Measurements from ENCODE around the gene DENND5A. TPM values are rescaled to one million over a fixed set of nuclear protein-coding genes. Genes with fewer than 3 reads are reported as not detected.
A peak's percentile ranks its signal among the peaks of the same experiment; 100 is the strongest.
"Not testable (repeated sequence)": the region's sequence is repeated elsewhere in the genome, so short reads cannot be mapped to it uniquely, and the experiment has no call there.

DENND5A gene
- total RNA-seq, 1 donor from 2014 or later = 156 TPM

DNA sequence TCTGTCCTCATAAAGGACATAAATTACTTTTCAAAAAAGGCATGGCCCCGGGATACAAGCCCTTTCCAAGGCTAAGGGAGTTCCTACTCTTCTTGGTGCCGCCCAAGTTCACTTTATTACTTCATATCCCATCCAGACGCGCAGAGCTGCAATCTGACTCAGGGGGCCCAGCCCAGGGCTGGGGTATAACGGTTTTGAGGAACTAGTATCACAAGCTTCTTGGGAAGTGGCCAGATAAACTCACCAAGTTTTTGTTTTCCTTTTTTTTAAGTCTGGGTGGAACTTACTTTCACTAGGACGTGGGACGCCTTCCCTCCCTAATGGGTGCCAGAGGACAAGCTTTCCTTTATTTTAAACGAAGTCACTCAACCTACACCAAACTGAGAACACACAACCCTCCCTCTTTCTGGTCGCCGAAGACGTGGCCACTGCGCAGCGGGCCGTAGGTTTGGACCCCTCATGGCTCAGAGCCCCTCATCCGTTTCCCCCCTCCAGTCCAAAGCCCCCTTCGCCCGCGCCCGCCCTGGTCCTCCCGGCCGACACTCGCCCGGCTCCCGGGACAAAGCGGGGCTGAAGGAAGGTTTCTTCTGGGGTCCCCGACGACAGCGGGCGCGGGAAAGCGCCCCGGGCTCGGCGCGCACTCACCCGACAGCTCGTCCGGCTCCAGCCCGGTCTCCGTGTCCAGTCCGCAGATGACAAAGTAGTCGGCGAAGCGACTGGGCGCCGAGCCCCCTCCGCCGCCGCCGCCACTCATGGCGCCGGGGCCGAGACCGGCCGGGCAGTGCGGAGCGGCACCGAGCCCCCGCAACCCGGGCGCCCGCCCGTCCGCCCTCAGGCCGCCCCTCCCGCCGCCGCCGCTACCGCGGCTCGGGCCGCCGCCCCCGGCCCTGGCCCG is 587 bp downstream of the DENND5A start:
- Mint-ChIP-seq H3K27me3 (ENCODE audit: low read depth, unreplicated experiment) (no peaks in the 10 kb centered on the region), H3K4me1 (ENCODE audit: low read depth, unreplicated experiment) (peaks cover 25% of the 10 kb centered on the region), H3K27ac (ENCODE audit: unreplicated experiment) (peak overlapping the region; percentile 95), H3K4me3 (ENCODE audit: unreplicated experiment) (peak overlapping the region; percentile 99), H3K9me3 (ENCODE audit: unreplicated experiment) (no peaks in the 10 kb centered on the region), H3K36me3 (ENCODE audit: low read depth, unreplicated experiment) (peaks cover 4% of the 10 kb centered on the region)
- peaks cover 6% of the 10 kb centered on the region for H3K4me1 ChIP-seq (ENCODE audit: insufficient read depth, low read length)
- H3K27me3 ChIP-seq (ENCODE audit: insufficient read depth, low read length) = no peaks in the 10 kb centered on the region
- no peak for TF ChIP-seq CTCF (IDR thresholded peaks at IDR 0.05; ENCODE audit: insufficient read depth, low read depth, low read length)
- TF ChIP-seq EZH2 (IDR thresholded peaks at IDR 0.05; ENCODE audit: insufficient read depth, low read length) = no peak
- peaks cover 51% of the 10 kb centered on the region for H3K79me2 ChIP-seq (ENCODE audit: insufficient read depth, low read length)
- peak overlapping the region; percentile 83 for H3K4me2 ChIP-seq (ENCODE audit: low read length)
- H3K27ac ChIP-seq (ENCODE audit: low read depth, low read length) = peak overlapping the region; percentile 86
- H2AFZ ChIP-seq (ENCODE audit: low read depth, low read length) = peak overlapping the region; percentile 43
- H3K9ac ChIP-seq (ENCODE audit: low read length) = peak overlapping the region; percentile 92
- peaks cover 40% of the 10 kb centered on the region for H4K20me1 ChIP-seq (ENCODE audit: insufficient read depth, low read length)
- peak overlapping the region; percentile 86 for H3K4me3 ChIP-seq (ENCODE audit: insufficient read depth, low read depth, low read length)
- no peaks in the 10 kb centered on the region for H3K36me3 ChIP-seq (ENCODE audit: insufficient read depth, low read length)
- no peaks in the 10 kb centered on the region for H3K9me3 ChIP-seq (ENCODE audit: insufficient read depth, low read depth, low read length)
- FAIRE-seq (no peak), DNase-seq (ENCODE audit: low read depth) (peak; percentile 67)

DNA sequence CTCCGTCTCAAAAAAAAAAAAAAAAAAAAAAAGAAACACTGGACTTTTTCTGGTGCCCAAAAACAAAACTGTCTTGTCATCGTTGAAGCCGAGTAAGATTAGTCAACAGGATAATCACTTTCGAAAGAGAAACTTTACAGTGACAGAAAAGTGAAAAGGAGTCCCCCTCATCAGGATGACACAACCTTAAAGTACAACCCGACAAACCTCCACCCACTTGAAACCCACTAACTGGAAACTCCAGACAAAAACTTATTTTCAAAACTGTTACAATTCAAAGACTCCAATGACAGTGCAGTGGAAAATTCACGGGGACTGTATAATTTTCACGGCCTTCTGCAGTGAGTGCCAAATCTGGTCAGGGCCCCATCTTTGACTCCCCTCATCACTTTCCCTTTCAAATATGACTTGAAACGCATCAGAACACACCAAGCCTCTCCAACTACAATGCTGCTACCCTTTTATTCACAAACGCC is 1.3 kb downstream of the DENND5A start:
- no peaks in the 10 kb centered on the region for H3K27me3 ChIP-seq (ENCODE audit: insufficient read depth, low read length)
- peaks cover 57% of the 10 kb centered on the region for H3K79me2 ChIP-seq (ENCODE audit: insufficient read depth, low read length)
- H3K36me3 ChIP-seq (ENCODE audit: insufficient read depth, low read length) = no peaks in the 10 kb centered on the region
- no peak for TF ChIP-seq EZH2 (IDR thresholded peaks at IDR 0.05; ENCODE audit: insufficient read depth, low read length)
- no peak for TF ChIP-seq CTCF (IDR thresholded peaks at IDR 0.05; ENCODE audit: insufficient read depth, low read depth, low read length)
- H3K27ac ChIP-seq (ENCODE audit: low read depth, low read length) = peak overlapping the region; percentile 86
- H3K4me1 ChIP-seq (ENCODE audit: insufficient read depth, low read length) = peaks cover 6% of the 10 kb centered on the region
- peak overlapping the region; percentile 95 for H3K27ac Mint-ChIP-seq (ENCODE audit: unreplicated experiment)
- H3K27me3 Mint-ChIP-seq (ENCODE audit: low read depth, unreplicated experiment) = no peaks in the 10 kb centered on the region
- peak overlapping the region; percentile 83 for H3K4me2 ChIP-seq (ENCODE audit: low read length)
- H3K4me3 Mint-ChIP-seq (ENCODE audit: unreplicated experiment) = peak overlapping the region; percentile 99
- H2AFZ ChIP-seq (ENCODE audit: low read depth, low read length) = no peak overlapping the region
- H4K20me1 ChIP-seq (ENCODE audit: insufficient read depth, low read length) = peaks cover 46% of the 10 kb centered on the region
- H3K4me3 ChIP-seq (ENCODE audit: insufficient read depth, low read depth, low read length) = peak overlapping the region; percentile 86
- H3K9me3 Mint-ChIP-seq (ENCODE audit: unreplicated experiment) = no peaks in the 10 kb centered on the region
- FAIRE-seq (no peak), DNase-seq (ENCODE audit: low read depth) (no peak)
- H3K36me3 Mint-ChIP-seq (ENCODE audit: low read depth, unreplicated experiment) = peaks cover 4% of the 10 kb centered on the region
- no peaks in the 10 kb centered on the region for H3K9me3 ChIP-seq (ENCODE audit: insufficient read depth, low read depth, low read length)
- peaks cover 23% of the 10 kb centered on the region for H3K4me1 Mint-ChIP-seq (ENCODE audit: low read depth, unreplicated experiment)
- peak overlapping the region; percentile 92 for H3K9ac ChIP-seq (ENCODE audit: low read length)

- H3K36me3 ChIP-seq (ENCODE audit: insufficient read depth, low read length); DNase-seq (ENCODE audit: low read depth); H2AFZ ChIP-seq (ENCODE audit: low read depth, low read length); H3K9ac ChIP-seq (ENCODE audit: low read length); H3K9me3 Mint-ChIP-seq (ENCODE audit: unreplicated experiment); FAIRE-seq; H3K27me3 ChIP-seq (ENCODE audit: insufficient read depth, low read length); H3K27ac Mint-ChIP-seq (ENCODE audit: unreplicated experiment); H3K36me3 Mint-ChIP-seq (ENCODE audit: low read depth, unreplicated experiment); H3K4me3 Mint-ChIP-seq (ENCODE audit: unreplicated experiment); H3K4me1 ChIP-seq (ENCODE audit: insufficient read depth, low read length); H3K27ac ChIP-seq (ENCODE audit: low read depth, low read length); H3K4me2 ChIP-seq (ENCODE audit: low read length); H3K27me3 Mint-ChIP-seq (ENCODE audit: low read depth, unreplicated experiment); H3K9me3 ChIP-seq (ENCODE audit: insufficient read depth, low read depth, low read length); H3K4me3 ChIP-seq (ENCODE audit: insufficient read depth, low read depth, low read length): not testable (repeated sequence)
- Histone ChIP-seq H4K20me1 (ENCODE audit: insufficient read depth, low read length) (peaks cover 66% of the 10 kb centered on the region), H3K79me2 (ENCODE audit: insufficient read depth, low read length) (peaks cover 86% of the 10 kb centered on the region)
- peaks cover 20% of the 10 kb centered on the region for H3K4me1 Mint-ChIP-seq (ENCODE audit: low read depth, unreplicated experiment)
These were observed 4.4 kb downstream of the DENND5A start for GRCh38 chr11:9260838-9261146.
